GM06990 (cell line): Measurements from ENCODE around the gene PATZ1.
"Not testable (repeated sequence)": the region's sequence is repeated elsewhere in the genome, so short reads cannot be mapped to it uniquely, and the experiment has no call there.

Experiments used
- DNase-seq: peaks from one replicate; pipeline ENCODE4 v3.0.0-alpha.2; 2011; ENCODE audit not compliant: insufficient read length; ENCODE audit errors: extremely low read depth
- H3K27me3 ChIP-seq: replicated peaks from 2 replicates; pipeline ENCODE4 v1.6.0; 2011; ENCODE audit warnings: low read length; ENCODE audit not compliant: control insufficient read depth, insufficient read depth
- H3K36me3 ChIP-seq: 2 replicates; pipeline ENCODE4 v1.5.1; 2011; ENCODE audit warnings: low read length; ENCODE audit not compliant: control insufficient read depth, insufficient read depth
- H3K4me3 ChIP-seq: replicated peaks from 2 replicates; pipeline ENCODE4 v1.5.1; 2011; ENCODE audit warnings: low read depth, mild to moderate bottlenecking, control low read depth, low read length
- TF ChIP-seq, protein P1 (sequence below): IDR thresholded peaks from 2 replicates; pipeline ENCODE4 v1.5.1; 2011; ENCODE audit warnings: low read length, control low read depth, mild to moderate bottlenecking, inconsistent platforms; ENCODE audit not compliant: insufficient read depth, poor library complexity, severe bottlenecking

Gene PATZ1

GRCh38 chr22:31327806-31328543 lies 18.2 kb downstream of the PATZ1 start:
- H3K4me3 ChIP-seq = no peak overlapping the region
- no peaks in the 10 kb centered on the region for H3K27me3 ChIP-seq
- DNase-seq = no peak
- peaks cover 35% of the 10 kb centered on the region for H3K36me3 ChIP-seq
- TF ChIP-seq, protein P1, sequence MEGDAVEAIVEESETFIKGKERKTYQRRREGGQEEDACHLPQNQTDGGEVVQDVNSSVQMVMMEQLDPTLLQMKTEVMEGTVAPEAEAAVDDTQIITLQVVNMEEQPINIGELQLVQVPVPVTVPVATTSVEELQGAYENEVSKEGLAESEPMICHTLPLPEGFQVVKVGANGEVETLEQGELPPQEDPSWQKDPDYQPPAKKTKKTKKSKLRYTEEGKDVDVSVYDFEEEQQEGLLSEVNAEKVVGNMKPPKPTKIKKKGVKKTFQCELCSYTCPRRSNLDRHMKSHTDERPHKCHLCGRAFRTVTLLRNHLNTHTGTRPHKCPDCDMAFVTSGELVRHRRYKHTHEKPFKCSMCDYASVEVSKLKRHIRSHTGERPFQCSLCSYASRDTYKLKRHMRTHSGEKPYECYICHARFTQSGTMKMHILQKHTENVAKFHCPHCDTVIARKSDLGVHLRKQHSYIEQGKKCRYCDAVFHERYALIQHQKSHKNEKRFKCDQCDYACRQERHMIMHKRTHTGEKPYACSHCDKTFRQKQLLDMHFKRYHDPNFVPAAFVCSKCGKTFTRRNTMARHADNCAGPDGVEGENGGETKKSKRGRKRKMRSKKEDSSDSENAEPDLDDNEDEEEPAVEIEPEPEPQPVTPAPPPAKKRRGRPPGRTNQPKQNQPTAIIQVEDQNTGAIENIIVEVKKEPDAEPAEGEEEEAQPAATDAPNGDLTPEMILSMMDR = no peak

DNA sequence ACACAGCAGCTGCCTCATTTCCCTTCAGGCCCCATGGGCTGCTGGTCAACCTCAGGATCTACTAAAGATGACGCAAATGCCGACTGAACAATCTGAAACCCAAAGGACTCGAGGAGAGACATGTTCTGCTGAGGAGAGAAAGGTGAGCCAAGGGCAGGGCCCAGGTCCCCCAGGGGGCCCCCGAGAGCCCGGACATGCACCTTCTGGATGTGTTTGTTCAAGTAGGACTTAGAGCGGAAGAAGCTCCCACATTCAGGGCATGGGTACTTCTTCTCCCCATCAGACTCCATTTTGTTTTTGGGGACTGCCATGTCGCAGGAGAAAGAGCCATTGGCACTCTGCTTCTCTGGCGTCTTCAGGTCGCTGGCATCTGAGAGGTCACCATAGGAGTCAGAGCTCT lies 19.3 kb downstream of the PATZ1 start:
- no peak for DNase-seq
- H3K4me3 ChIP-seq = no peak overlapping the region
- H3K36me3 ChIP-seq = peaks cover 27% of the 10 kb centered on the region
- TF ChIP-seq, protein P1 = no peak
- H3K27me3 ChIP-seq = no peaks in the 10 kb centered on the region

DNA sequence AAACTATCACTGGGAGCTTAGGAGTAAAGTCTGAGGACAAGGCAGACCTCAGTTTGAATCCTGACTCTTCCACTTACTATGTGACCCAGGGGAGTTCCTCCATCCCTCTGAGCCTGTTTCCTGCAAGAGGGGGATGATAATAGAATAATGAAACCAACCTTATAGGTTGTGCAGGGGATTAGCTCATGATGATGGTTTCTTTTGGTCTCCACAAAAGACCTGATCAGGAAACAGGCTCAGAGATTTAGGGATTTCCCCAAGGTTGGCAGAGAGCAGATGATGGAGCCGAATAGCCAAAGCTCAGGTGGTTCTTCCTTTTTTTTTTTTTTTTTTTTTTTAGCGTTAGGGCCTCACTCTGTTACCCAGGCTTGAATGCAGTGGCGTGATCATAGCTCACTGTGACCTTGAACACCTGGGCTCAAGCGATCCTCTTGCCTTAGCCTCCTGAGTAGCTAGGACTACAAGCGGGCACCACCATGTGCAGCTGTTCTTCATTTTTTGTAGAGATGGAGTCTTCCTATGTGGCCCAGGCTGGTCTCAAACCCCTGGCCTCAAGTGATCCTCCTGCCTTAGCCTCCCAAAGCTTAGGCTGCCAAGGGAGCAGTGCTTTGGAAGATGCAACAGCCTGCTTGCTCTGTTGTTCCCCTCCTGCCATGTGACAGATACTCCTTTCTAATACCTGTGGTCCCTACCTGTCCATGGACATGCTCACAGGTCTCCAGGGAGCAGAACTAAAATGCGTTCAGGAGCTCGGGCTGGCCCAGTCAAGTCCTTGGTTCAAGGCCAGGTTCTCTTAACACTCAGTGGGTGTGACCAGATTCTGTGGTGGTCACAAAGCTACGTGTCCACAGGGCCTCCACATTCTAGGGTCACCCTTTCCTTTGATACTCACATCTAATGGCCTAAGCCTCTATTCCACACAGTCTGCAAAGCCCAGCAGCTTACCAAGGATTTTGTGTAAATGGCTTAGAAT lies 22.3 kb downstream of the PATZ1 start:
- TF ChIP-seq, protein P1 = no peak
- Histone ChIP-seq H3K4me3 (no peak overlapping the region), H3K27me3 (no peaks in the 10 kb centered on the region), H3K36me3 (peaks cover 18% of the 10 kb centered on the region)
- no peak for DNase-seq

DNA sequence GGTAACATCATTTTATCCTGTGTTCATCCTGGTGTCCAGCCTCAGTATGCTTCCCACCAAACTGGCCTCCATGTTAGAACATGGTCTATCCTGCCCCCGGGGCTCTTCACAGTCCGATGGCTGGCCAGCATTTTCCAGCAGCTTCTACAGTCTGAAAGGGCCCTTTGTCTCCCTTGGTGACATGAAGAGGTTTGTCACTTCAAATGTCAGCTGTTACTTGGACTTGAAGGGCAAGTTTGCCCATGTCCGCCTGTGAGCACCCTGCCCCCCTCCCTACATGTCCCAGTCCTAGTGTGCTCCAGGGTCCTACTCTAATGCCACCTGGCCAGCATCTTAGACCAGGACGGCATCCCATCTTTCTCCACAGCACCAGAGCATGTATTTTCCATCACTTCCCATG lies 24.7 kb downstream of the PATZ1 start:
- no peak for DNase-seq
- TF ChIP-seq, protein P1 = no peak
- no peak overlapping the region for H3K4me3 ChIP-seq
- H3K27me3 ChIP-seq = no peaks in the 10 kb centered on the region
- H3K36me3 ChIP-seq = peaks cover 4% of the 10 kb centered on the region

DNA sequence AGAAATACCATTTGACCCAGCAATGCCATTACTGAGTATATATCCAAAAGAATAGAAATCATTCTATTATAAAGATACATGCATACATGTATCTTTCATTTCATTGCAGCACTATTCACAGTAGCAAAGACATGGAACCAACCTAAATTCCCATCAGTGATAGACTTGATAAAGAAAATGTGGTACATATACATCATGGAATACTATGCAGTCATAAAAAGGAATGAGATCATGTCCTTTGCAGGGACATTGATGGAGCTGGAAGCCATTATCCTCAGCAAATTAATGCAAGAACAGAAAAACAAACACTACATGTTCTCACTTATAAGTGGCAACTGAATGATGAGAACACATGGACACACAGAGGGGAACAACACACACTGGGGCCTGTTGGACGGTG lies 31.9 kb downstream of the PATZ1 start:
- not testable (repeated sequence) for H3K36me3 ChIP-seq, H3K27me3 ChIP-seq, H3K4me3 ChIP-seq, DNase-seq
